ENCODE results near the gene KCNJ6. TPM values are rescaled to one million over a fixed set of nuclear protein-coding genes. Genes with fewer than 3 reads are reported as not detected.

The KCNJ6 gene
- total and polyA plus RNA-seq, 4 donors, result 0.16 TPM; not detected in 3

- intact Hi-C loops (cut with DNase I), result no loop called here
- DNase-seq, result no peak
- 93% methylated on average over 3 of the region's 3 CpGs for WGBS, 2 donors
- ATAC-seq (ENCODE audit: low FRiP score), result no peak
- no peaks in the 10 kb centered on the region for H3K36me3 ChIP-seq (ENCODE audit: control insufficient read depth in 1 of 2, insufficient read depth in 2 of 2, low read length in 1 of 2)
- H3K27me3 ChIP-seq (ENCODE audit: control insufficient read depth in 1 of 2, insufficient read depth in 2 of 2, low read length in 1 of 2), result no peaks in the 10 kb centered on the region
- no peaks in the 10 kb centered on the region for H3K9me3 ChIP-seq (ENCODE audit: control insufficient read depth, low read length)
- no peak overlapping the region for H3K4me3 ChIP-seq (ENCODE audit: low read length in 2 of 2)
- H3K27ac ChIP-seq (ENCODE audit: low read depth in 1 of 2, low read length in 2 of 2), result no peak overlapping the region
- H3K4me1 ChIP-seq (ENCODE audit: control insufficient read depth in 1 of 2, insufficient read depth in 2 of 2, low read length in 2 of 2), result peaks cover 0 to 2% of the 10 kb centered on the region in 2 donors
Observed at GRCh38 chr21:37748351-37748750, 167.9 kb downstream of the KCNJ6 start.

- intact Hi-C loops (cut with DNase I), result no loop called here
- no peaks in the 10 kb centered on the region for H3K36me3 ChIP-seq (ENCODE audit: control insufficient read depth in 1 of 2, insufficient read depth in 2 of 2, low read length in 1 of 2)
- H3K4me3 ChIP-seq (ENCODE audit: low read length in 2 of 2), result no peak overlapping the region
- no peaks in the 10 kb centered on the region for H3K27me3 ChIP-seq (ENCODE audit: control insufficient read depth in 1 of 2, insufficient read depth in 2 of 2, low read length in 1 of 2)
- no peak overlapping the region for H3K27ac ChIP-seq (ENCODE audit: low read depth in 1 of 2, low read length in 2 of 2)
- WGBS, 2 donors, result 83 to 88% methylated on average over 2 of the region's 2 CpGs
- H3K4me1 ChIP-seq (ENCODE audit: control insufficient read depth in 1 of 2, insufficient read depth in 2 of 2, low read length in 2 of 2), result peaks cover 0 to 2% of the 10 kb centered on the region in 2 donors
- no peaks in the 10 kb centered on the region for H3K9me3 ChIP-seq (ENCODE audit: control insufficient read depth, low read length)
- ATAC-seq (ENCODE audit: low FRiP score), result no peak
- no peak for DNase-seq
Observed at GRCh38 chr21:37746849-37747248, 169.4 kb downstream of the KCNJ6 start.

GRCh38 chr21:37744551-37744950, 171.7 kb downstream of the KCNJ6 start:
- Histone ChIP-seq H3K27me3 (ENCODE audit: control insufficient read depth in 1 of 2, insufficient read depth in 2 of 2, low read length in 1 of 2) (no peaks in the 10 kb centered on the region), H3K27ac (ENCODE audit: low read depth in 1 of 2, low read length in 2 of 2) (no peak overlapping the region), H3K4me3 (ENCODE audit: low read length in 2 of 2) (no peak overlapping the region), H3K4me1 (ENCODE audit: control insufficient read depth in 1 of 2, insufficient read depth in 2 of 2, low read length in 2 of 2) (no peaks in the 10 kb centered on the region), H3K9me3 (ENCODE audit: control insufficient read depth, low read length) (no peaks in the 10 kb centered on the region), H3K36me3 (ENCODE audit: control insufficient read depth in 1 of 2, insufficient read depth in 2 of 2, low read length in 1 of 2) (no peaks in the 10 kb centered on the region)
- WGBS, 2 donors, result 29 to 52% methylated on average over 2 of the region's 2 CpGs
- intact Hi-C loops (cut with DNase I), result loop anchor here in 1 of 2 donors (5.0 kb wide), 1 partner anchor 48 kb away; no protein-coding TSS in a partner anchor
- no peak for ATAC-seq (ENCODE audit: low FRiP score)
- no peak for DNase-seq

GRCh38 chr21:37742532-37742931, 173.7 kb downstream of the KCNJ6 start:
- Histone ChIP-seq H3K9me3 (ENCODE audit: control insufficient read depth, low read length) (no peaks in the 10 kb centered on the region), H3K27me3 (ENCODE audit: control insufficient read depth in 1 of 2, insufficient read depth in 2 of 2, low read length in 1 of 2) (no peaks in the 10 kb centered on the region), H3K36me3 (ENCODE audit: control insufficient read depth in 1 of 2, insufficient read depth in 2 of 2, low read length in 1 of 2) (no peaks in the 10 kb centered on the region), H3K4me3 (ENCODE audit: low read length in 2 of 2) (no peak overlapping the region), H3K27ac (ENCODE audit: low read depth in 1 of 2, low read length in 2 of 2) (no peak overlapping the region), H3K4me1 (ENCODE audit: control insufficient read depth in 1 of 2, insufficient read depth in 2 of 2, low read length in 2 of 2) (peaks cover 4 to 5% of the 10 kb centered on the region in 2 donors)
- DNase-seq, result no peak
- WGBS, 2 donors, result 64% methylated on average over 1 of the region's 1 CpG
- ATAC-seq (ENCODE audit: low FRiP score), result no peak
- intact Hi-C loops (cut with DNase I), result loop anchor here in 1 of 2 donors (5.0 kb wide), 1 partner anchor 50 kb away; no protein-coding TSS in a partner anchor

- DNase-seq (no peak), ATAC-seq (ENCODE audit: low FRiP score) (no peak)
- intact Hi-C loops (cut with DNase I), result loop anchor here in 1 of 2 donors (5.0 kb wide), 1 partner anchor 50 kb away; no protein-coding TSS in a partner anchor
- Histone ChIP-seq H3K9me3 (ENCODE audit: control insufficient read depth, low read length) (no peaks in the 10 kb centered on the region), H3K4me3 (ENCODE audit: low read length in 2 of 2) (no peak overlapping the region), H3K27ac (ENCODE audit: low read depth in 1 of 2, low read length in 2 of 2) (no peak overlapping the region), H3K36me3 (ENCODE audit: control insufficient read depth in 1 of 2, insufficient read depth in 2 of 2, low read length in 1 of 2) (no peaks in the 10 kb centered on the region), H3K4me1 (ENCODE audit: control insufficient read depth in 1 of 2, insufficient read depth in 2 of 2, low read length in 2 of 2) (peaks cover 4 to 5% of the 10 kb centered on the region in 2 donors), H3K27me3 (ENCODE audit: control insufficient read depth in 1 of 2, insufficient read depth in 2 of 2, low read length in 1 of 2) (no peaks in the 10 kb centered on the region)
Observed at GRCh38 chr21:37742115-37742514, 174.1 kb downstream of the KCNJ6 start.

GRCh38 chr21:37737996-37738395, 178.3 kb downstream of the KCNJ6 start:
- Histone ChIP-seq H3K4me3 (ENCODE audit: low read length in 2 of 2) (no peak overlapping the region), H3K4me1 (ENCODE audit: control insufficient read depth in 1 of 2, insufficient read depth in 2 of 2, low read length in 2 of 2) (peaks cover 4 to 5% of the 10 kb centered on the region in 2 donors), H3K9me3 (ENCODE audit: control insufficient read depth, low read length) (no peaks in the 10 kb centered on the region), H3K36me3 (ENCODE audit: control insufficient read depth in 1 of 2, insufficient read depth in 2 of 2, low read length in 1 of 2) (no peaks in the 10 kb centered on the region), H3K27ac (ENCODE audit: low read depth in 1 of 2, low read length in 2 of 2) (peak overlapping the region; percentile 45 to 74), H3K27me3 (ENCODE audit: control insufficient read depth in 1 of 2, insufficient read depth in 2 of 2, low read length in 1 of 2) (no peaks in the 10 kb centered on the region)
- WGBS, 2 donors, result 6% methylated on average over 2 of the region's 2 CpGs
- intact Hi-C loops (cut with DNase I), result no loop called here
- peak; percentile 72 for ATAC-seq (ENCODE audit: low FRiP score)
- no peak for DNase-seq

GRCh38 chr21:37737507-37737906, 178.8 kb downstream of the KCNJ6 start:
- Histone ChIP-seq H3K36me3 (ENCODE audit: control insufficient read depth in 1 of 2, insufficient read depth in 2 of 2, low read length in 1 of 2) (no peaks in the 10 kb centered on the region), H3K27me3 (ENCODE audit: control insufficient read depth in 1 of 2, insufficient read depth in 2 of 2, low read length in 1 of 2) (no peaks in the 10 kb centered on the region), H3K4me3 (ENCODE audit: low read length in 2 of 2) (no peak overlapping the region), H3K4me1 (ENCODE audit: control insufficient read depth in 1 of 2, insufficient read depth in 2 of 2, low read length in 2 of 2) (peaks cover 4 to 5% of the 10 kb centered on the region in 2 donors), H3K27ac (ENCODE audit: low read depth in 1 of 2, low read length in 2 of 2) (peak overlapping the region; percentile 45 to 74), H3K9me3 (ENCODE audit: control insufficient read depth, low read length) (no peaks in the 10 kb centered on the region)
- intact Hi-C loops (cut with DNase I), result no loop called here
- WGBS, 2 donors, result 16 to 29% methylated on average over 4 of the region's 4 CpGs
- peak; percentile 77 for ATAC-seq (ENCODE audit: low FRiP score)
- DNase-seq, result no peak

GRCh38 chr21:37734846-37735245, 181.4 kb downstream of the KCNJ6 start:
- H3K4me1 ChIP-seq (ENCODE audit: control insufficient read depth in 1 of 2, insufficient read depth in 2 of 2, low read length in 2 of 2), result peaks cover 4 to 5% of the 10 kb centered on the region in 2 donors
- no peaks in the 10 kb centered on the region for H3K36me3 ChIP-seq (ENCODE audit: control insufficient read depth in 1 of 2, insufficient read depth in 2 of 2, low read length in 1 of 2)
- no peaks in the 10 kb centered on the region for H3K9me3 ChIP-seq (ENCODE audit: control insufficient read depth, low read length)
- H3K4me3 ChIP-seq (ENCODE audit: low read length in 2 of 2), result no peak overlapping the region
- ATAC-seq (ENCODE audit: low FRiP score) (no peak), DNase-seq (no peak)
- no peak overlapping the region for H3K27ac ChIP-seq (ENCODE audit: low read depth in 1 of 2, low read length in 2 of 2)
- H3K27me3 ChIP-seq (ENCODE audit: control insufficient read depth in 1 of 2, insufficient read depth in 2 of 2, low read length in 1 of 2), result no peaks in the 10 kb centered on the region
- WGBS, 2 donors, result 90 to 93% methylated on average over 10 of the region's 10 CpGs
- intact Hi-C loops (cut with DNase I), result no loop called here

- no peaks in the 10 kb centered on the region for H3K27me3 ChIP-seq (ENCODE audit: control insufficient read depth in 1 of 2, insufficient read depth in 2 of 2, low read length in 1 of 2)
- H3K36me3 ChIP-seq (ENCODE audit: control insufficient read depth in 1 of 2, insufficient read depth in 2 of 2, low read length in 1 of 2), result no peaks in the 10 kb centered on the region
- 75 to 77% methylated on average over 4 of the region's 4 CpGs for WGBS, 2 donors
- intact Hi-C loops (cut with DNase I), result no loop called here
- no peak overlapping the region for H3K27ac ChIP-seq (ENCODE audit: low read depth in 1 of 2, low read length in 2 of 2)
- no peak overlapping the region for H3K4me3 ChIP-seq (ENCODE audit: low read length in 2 of 2)
- DNase-seq (no peak), ATAC-seq (ENCODE audit: low FRiP score) (no peak)
- H3K9me3 ChIP-seq (ENCODE audit: control insufficient read depth, low read length), result no peaks in the 10 kb centered on the region
- H3K4me1 ChIP-seq (ENCODE audit: control insufficient read depth in 1 of 2, insufficient read depth in 2 of 2, low read length in 2 of 2), result peaks cover under 1 to 2% of the 10 kb centered on the region in 2 donors
Observed at GRCh38 chr21:37732927-37733326, 183.3 kb downstream of the KCNJ6 start.

All from aorta (tissue), 5 donors.